Heart left ventricle (tissue), 16 donors: ENCODE results near the gene ATP5F1E. TPM values are rescaled to one million over a fixed set of nuclear protein-coding genes. Genes with fewer than 3 reads are reported as not detected.

ENCODE experiments used
- ATAC-seq, 4 donors: fragments of 200-7000 bp; cut with Tn5 transposase; one replicate each; pipeline ENCODE4 v1.9.1; 2020 to 2022; ENCODE audit warnings: moderate library complexity in 4 of 4, mild to moderate bottlenecking in 3 of 4, moderate number of reproducible peaks in 1 of 4
- DNase-seq, 5 donors: peaks; one replicate each; pipeline ENCODE4 v3.0.0-alpha.2; 2020
- H3K27ac ChIP-seq, 12 donors: fragments of 200-600 bp; sonication (generic) in 4 of 12; one replicate each; pipeline versions ENCODE4 v1.5.0 to v1.8.0; 2016 to 2022; ENCODE audit warnings: mild to moderate bottlenecking in 2 of 12
- H3K27me3 ChIP-seq, 9 donors: fragments of 200-600 bp; sonication (generic) in 2 of 9; one replicate each; pipeline versions ENCODE4 v1.5.1 to v1.8.0; 2016 to 2022; ENCODE audit warnings: mild to moderate bottlenecking in 3 of 9
- H3K36me3 ChIP-seq, 9 donors: fragments of 200-600 bp; sonication (generic) in 2 of 9; one replicate each; pipeline versions ENCODE4 v1.5.0 to v1.8.0; 2018 to 2022; ENCODE audit warnings: mild to moderate bottlenecking in 2 of 9
- H3K4me1 ChIP-seq, 12 donors: fragments of 200-600 bp; sonication (generic) in 4 of 12; one replicate each; pipeline versions ENCODE4 v1.5.0 to v1.8.0; 2016 to 2022; ENCODE audit warnings: mild to moderate bottlenecking in 3 of 12
- H3K4me3 ChIP-seq, 12 donors: fragments of 200-600 bp; sonication (generic) in 4 of 12; one replicate each; pipeline versions ENCODE4 v1.5.0 to v1.8.0; 2017 to 2022; ENCODE audit warnings: mild to moderate bottlenecking in 9 of 12, moderate library complexity in 4 of 12
- H3K9me3 ChIP-seq, 12 donors: fragments of 200-600 bp; sonication (generic) in 4 of 12; one replicate each; pipeline versions ENCODE4 v1.5.0 to v1.8.0; 2016 to 2022; ENCODE audit warnings: mild to moderate bottlenecking in 1 of 12
- CTCF ChIP-seq, 12 donors: fragments of 200-600 bp; sonication (generic) in 4 of 12; IDR thresholded peaks; one replicate each; pipeline versions ENCODE4 v1.5.0 to v1.8.0; 2018 to 2022; ENCODE audit warnings: antibody characterized with exemption in 12 of 12, mild to moderate bottlenecking in 5 of 12
- POLR2A ChIP-seq, 2 donors: fragments of 450-650 bp; IDR thresholded peaks; one replicate each; pipeline ENCODE4 v1.6.1; 2017; ENCODE audit warnings: antibody characterized with exemption in 2 of 2, mild to moderate bottlenecking in 2 of 2, moderate library complexity in 2 of 2
- WGBS, 4 donors: extraction: QIAGEN DNeasy Blood & Tissue Kit in 2 of 4; methylation state at CpG; one replicate each; pipeline versions ENCODE4 v1.1.5 to v1.1.7; 2013 to 2018; 5-methylcytosine and 5-hydroxymethylcytosine counted together
- intact Hi-C, 10 donors: fragments of 100-400 bp; cut with DNase I; formaldehyde crosslinking; loops; one replicate each; pipeline versions ENCODE4 v1.11.1 to v1.14.2; 2022
- polyA plus RNA-seq, 2 donors: library from polyadenylated mRNA; stranded (reverse); fragments of 200-250 nt; gene quantifications; one replicate each; pipeline ENCODE4 v1.2.3, GENCODE V29; 2013
- total RNA-seq, 9 donors: library from RNA; depleted of rRNA in 2 of 9; stranded (reverse); fragments of >200 nt in 2 of 9; fragmentation: NEBNext Ultra II Directional in 3 of 9; extraction: Animal tissue kit (Norgen Biotek cat#: 25700) in 3 of 9; gene quantifications; one replicate each; pipeline versions ENCODE4 v1.1.0 to v1.2.4, GENCODE V29; 2016 to 2023
- donor health status: ischemic (EF 13 %, LVEDD 7.1; RV severe dilation, severe dysfunction).
- donor health status: healthy with polysubstance abuse.
- donor health status: DM: no; HTN: yes; CAD: no.
- donor health status: DM: no; HTN: no; CAD: no.
- donor health status: ischemic (EF 25% LVEDD 6.9; RV normal size, moderate dysfunction).
- donor health status: ischemic (EF 25% LVEDD 5.7; RV mildly dilated, moderate dysfunction).
- donor health status: healthy.
- donor health status: DM: yes; HTN: yes; CAD: no.
- donor health status: ischemic (EF 35%, LVEDD 5.7; RV mildly dilated, moderate dysfunction).
- donor health status: nonischemic (EF 11% LVEDD 7.7; RV severe dilation, severe dysfunction).
- donor health status: DM: yes; HTN: yes; CAD: no.
- donor health status: PGD.
- donor health status: ischemic (EF 29% LVEDD 5.4; RV normal size, mild dysfunction).
- donor health status: nonischemic (EF 23%, LVEDD 6.1; RV moderate dilation, normal function).

Gene ATP5F1E
- total and polyA plus RNA-seq, 11 donors, result 38.5 to 153 (median 116) TPM

GRCh38 chr20:58978351-58979190 is 53.6 kb downstream of the ATP5F1E start:
- Histone ChIP-seq H3K27me3 (no peaks in the 10 kb centered on the region), H3K4me3 (no peak overlapping the region), H3K36me3 (no peaks in the 10 kb centered on the region), H3K27ac (no peak overlapping the region), H3K4me1 (peaks cover 0 to 27% (median 10%) of the 10 kb centered on the region in 12 donors), H3K9me3 (peaks cover 0 to 25% (median 13%) of the 10 kb centered on the region in 12 donors)
- ATAC-seq, result no peak
- intact Hi-C loops, result no loop called here
- no peak for DNase-seq
- 71 to 79% (median 74%) methylated on average over 6 of the region's 6 CpGs for WGBS, 4 donors
- TF ChIP-seq POLR2A (IDR thresholded peaks at IDR 0.05) (no peak), CTCF (IDR thresholded peaks at IDR 0.05) (no peak)

DNA sequence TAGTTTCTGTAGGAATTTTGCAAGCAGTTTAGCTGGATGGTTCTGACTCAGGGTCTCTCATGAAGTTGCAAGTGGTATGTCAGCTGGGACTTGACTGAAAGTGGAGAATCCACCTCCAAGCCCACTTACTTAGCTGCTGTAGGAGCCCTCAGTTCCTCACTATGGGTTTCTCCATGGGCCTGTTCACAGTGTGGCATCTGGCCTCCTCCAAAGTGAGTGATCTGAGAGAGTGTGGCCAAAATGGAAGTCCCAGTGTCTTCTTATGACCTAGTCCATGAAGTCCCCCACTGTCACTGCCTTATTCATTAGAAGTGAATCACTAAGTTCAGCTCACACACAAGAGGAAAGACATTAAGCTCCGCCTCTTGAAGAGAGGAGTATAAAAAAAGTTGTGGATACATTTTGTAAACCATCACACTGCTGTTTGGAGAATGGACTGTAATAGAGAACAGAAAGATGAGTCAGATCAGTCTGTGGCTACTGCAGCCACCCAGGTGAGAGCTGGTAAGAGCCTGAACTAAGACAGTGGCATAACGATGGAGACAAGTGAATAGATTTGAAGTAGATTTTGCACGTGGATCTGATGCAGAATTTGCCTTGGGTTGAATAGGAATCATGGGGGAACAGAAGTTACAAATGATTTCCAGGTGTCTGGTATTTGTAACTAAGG is 55.9 kb downstream of the ATP5F1E start:
- Histone ChIP-seq H3K4me1 (peaks cover 0 to 9% (median 0%) of the 10 kb centered on the region in 12 donors), H3K36me3 (no peaks in the 10 kb centered on the region), H3K27ac (no peak overlapping the region), H3K9me3 (peaks cover 0 to 25% (median 13%) of the 10 kb centered on the region in 12 donors), H3K27me3 (no peaks in the 10 kb centered on the region), H3K4me3 (no peak overlapping the region)
- WGBS, 4 donors, result 87 to 91% (median 91%) methylated on average over 3 of the region's 3 CpGs
- intact Hi-C loops, result no loop called here
- DNase-seq (no peak), ATAC-seq (no peak)
- TF ChIP-seq CTCF (IDR thresholded peaks at IDR 0.05), result no peak
- no peak for TF ChIP-seq POLR2A (IDR thresholded peaks at IDR 0.05)

Other genes starting within 250 kb of the ATP5F1E start
- gene GNAS-AS1, start 181.4 kb downstream of the ATP5F1E start, total RNA-seq, result under 1 TPM in 7 of 9 donors, not detected in 2; 0.22 to 0.79 (median 0.29) TPM
- gene GNAS-AS1, start 181.4 kb downstream of the ATP5F1E start, polyA plus RNA-seq, result under 1 TPM; 0.17 to 0.91 TPM
- 1,000 to 10,000 TPM; 1,430 to 2,119 (median 1,604) TPM for gene GNAS, start 179.6 kb downstream of the ATP5F1E start, total RNA-seq
- 1,000 to 10,000 TPM; 1,246 to 2,999 TPM for gene GNAS, start 179.6 kb downstream of the ATP5F1E start, polyA plus RNA-seq
- 10 to 100 TPM; 21.7 to 43.8 (median 27.7) TPM for gene NELFCD, start 51.1 kb downstream of the ATP5F1E start, total RNA-seq
- gene NELFCD, start 51.1 kb downstream of the ATP5F1E start, polyA plus RNA-seq, result 10 to 100 TPM; 21.9 to 24.4 TPM
- 100 to 1,000 TPM in 8 of 9 donors, 10 to 100 TPM in 1; 97.8 to 482 (median 138) TPM for gene CTSZ, start 25.1 kb downstream of the ATP5F1E start, total RNA-seq
- gene CTSZ, start 25.1 kb downstream of the ATP5F1E start, polyA plus RNA-seq, result 100 to 1,000 TPM in 1 of 2 donors, 10 to 100 TPM in 1; 92.2 to 122 TPM
- gene TUBB1, start 12.9 kb downstream of the ATP5F1E start, total RNA-seq, result under 1 TPM; 0.07 to 0.64 (median 0.25) TPM
- under 1 TPM in 1 of 2 donors, not detected in 1; 0.17 TPM for gene TUBB1, start 12.9 kb downstream of the ATP5F1E start, polyA plus RNA-seq
- 10 to 100 TPM; 34.6 to 51.0 (median 43.7) TPM for gene PRELID3B, start 10.5 kb upstream of the ATP5F1E start, total RNA-seq
- 10 to 100 TPM; 14.1 to 39.6 TPM for gene PRELID3B, start 10.5 kb upstream of the ATP5F1E start, polyA plus RNA-seq
- gene ZNF831, start 131.5 kb upstream of the ATP5F1E start, total RNA-seq, result under 1 TPM in 7 of 9 donors, not detected in 2; 0.02 to 0.77 (median 0.07) TPM
- gene ZNF831, start 131.5 kb upstream of the ATP5F1E start, polyA plus RNA-seq, result under 1 TPM; 0.04 to 0.06 TPM